NCI-H1048 (cell line): ENCODE results near the gene SEC14L3.
"Not testable (repeated sequence)": the region's sequence is repeated elsewhere in the genome, so short reads cannot be mapped to it uniquely, and the experiment has no call there.

Experiments
- DNase-seq: peaks from one replicate; lab custom pipeline; 2025; lab: John Stamatoyannopoulos, UW

SEC14L3 gene

DNA sequence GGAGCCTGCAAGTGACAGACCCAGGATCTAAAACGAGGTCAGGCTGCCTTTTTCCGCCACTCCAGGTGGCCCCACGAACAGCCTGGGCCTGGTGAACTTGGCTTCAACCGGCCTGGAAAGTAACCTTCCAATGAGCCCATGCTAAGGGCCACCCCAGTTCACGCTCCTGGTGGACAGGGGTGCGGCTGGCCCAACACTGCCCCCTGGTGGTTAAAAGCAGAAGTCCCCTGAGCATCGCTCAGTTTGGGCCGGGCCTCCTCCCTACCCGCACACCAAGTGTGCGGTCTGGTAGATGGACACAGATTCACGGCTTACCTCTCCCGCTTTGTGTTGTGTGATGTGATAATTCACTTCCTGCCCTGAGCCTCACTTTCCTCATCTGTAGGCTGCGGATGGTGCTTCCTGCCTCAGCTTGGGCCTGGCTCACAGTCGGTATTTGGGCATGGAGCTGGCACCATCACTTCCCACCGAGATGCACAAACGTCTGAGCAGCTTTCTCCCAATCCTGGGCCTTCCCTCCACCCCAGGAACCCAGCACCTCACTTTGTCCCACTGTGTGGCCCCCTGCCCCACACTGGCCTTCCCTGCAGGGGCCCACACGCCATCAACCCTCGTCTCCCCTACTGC is 13.7 kb upstream of the SEC14L3 start:
- DNase-seq: no peak

DNA sequence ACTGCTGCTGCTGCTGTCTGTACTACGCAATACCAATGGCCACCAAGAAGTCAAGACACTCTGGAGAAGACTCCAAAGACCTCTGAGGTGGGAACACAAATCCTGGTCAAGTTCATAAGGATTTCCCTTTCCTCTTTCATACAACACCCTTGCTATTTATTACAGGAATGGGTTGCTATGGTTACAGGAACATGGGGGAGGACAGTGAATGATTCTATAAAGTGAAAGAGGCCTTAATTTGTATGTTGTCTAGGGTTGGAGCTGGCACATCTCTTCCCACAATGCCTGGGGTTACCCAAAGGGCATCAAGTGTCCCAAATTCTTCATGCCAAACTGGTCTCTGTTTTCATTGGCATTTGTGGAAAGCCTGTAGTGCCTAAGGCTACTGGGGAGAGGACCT is 11.4 kb upstream of the SEC14L3 start:
- no peak for DNase-seq

- DNase-seq: no peak
Measured at GRCh38 chr22:30481711-30482110, 9.9 kb upstream of the SEC14L3 start.

DNA sequence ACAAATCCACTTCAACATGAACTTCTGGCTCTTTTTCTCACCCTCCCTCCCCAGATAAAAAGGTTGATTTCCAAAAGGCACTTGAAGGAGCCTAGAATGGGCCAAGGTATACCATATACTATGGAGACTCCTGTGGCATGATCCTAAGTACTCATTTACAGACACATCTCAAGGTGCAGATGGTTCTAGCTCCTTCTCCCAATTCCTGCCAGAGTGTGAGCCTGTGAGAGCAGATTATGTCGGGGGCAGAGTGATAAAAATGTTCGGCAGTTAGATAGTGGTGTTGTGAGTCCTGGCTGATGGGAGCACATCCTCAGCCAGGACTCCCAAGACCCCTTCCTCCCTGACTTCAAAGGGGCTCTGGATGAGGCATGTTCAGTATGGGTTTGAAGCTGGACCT is 8.2 kb upstream of the SEC14L3 start:
- DNase-seq: no peak

- no peak for DNase-seq
Measured at GRCh38 chr22:30474683-30475424, 3.0 kb upstream of the SEC14L3 start.

- DNase-seq: no peak
Measured at GRCh38 chr22:30474121-30474520, 2.3 kb upstream of the SEC14L3 start.

DNA sequence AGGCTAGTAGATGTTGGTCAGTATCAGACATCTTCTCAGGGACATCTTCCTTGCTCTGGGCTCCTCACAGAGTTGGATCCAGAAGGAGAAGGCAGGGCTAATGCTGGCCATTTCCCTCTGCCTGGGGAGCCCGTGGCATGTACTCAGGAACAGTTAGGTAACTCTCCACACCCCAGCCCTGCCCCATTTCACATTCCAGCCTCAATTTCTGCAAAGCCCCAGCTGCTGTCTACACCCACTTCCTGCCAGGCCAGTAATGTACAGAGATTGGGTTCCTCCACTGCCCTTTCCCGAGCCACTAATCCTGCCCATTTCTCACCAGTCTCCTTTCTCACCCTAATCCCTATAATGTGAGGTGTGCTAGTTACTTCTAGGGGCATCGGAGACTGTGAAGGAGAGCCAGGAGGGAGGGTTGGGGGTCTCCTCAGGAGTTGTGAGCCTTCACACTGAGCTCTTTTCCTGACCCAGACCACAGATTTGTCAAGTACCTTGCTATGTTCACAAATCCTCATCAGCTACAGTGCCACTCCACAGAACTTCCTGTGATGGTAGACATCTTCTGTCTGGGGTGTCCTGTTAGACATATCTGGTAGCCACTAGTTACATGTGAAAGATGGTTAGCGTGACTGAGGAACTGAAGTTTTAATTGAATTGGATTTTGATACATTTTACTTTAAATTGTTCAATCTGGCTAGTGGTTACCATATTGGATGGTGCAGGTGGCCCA is 1.3 kb upstream of the SEC14L3 start:
- DNase-seq: no peak

GRCh38 chr22:30470655-30471054 is 1.2 kb downstream of the SEC14L3 start:
- no peak for DNase-seq

DNA sequence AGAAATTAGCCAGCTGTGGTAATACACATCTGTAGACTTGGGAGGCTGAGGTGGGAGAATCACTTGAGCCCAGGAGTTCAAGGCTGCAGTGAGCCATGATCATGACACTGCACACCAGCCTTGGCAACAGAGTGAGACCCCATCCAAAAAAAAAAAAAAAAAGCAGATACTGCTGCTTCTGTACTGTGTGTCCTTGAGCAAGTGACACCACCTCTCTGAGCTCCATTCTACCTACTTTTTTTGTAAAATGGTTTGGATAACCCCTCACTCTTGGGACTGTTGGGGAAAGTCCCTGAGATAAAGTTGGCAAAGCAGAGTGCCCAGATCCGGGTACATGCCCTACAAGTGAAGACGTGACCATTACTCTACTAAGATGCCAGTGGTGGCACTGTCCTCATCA is 2.7 kb downstream of the SEC14L3 start:
- DNase-seq: no peak

DNA sequence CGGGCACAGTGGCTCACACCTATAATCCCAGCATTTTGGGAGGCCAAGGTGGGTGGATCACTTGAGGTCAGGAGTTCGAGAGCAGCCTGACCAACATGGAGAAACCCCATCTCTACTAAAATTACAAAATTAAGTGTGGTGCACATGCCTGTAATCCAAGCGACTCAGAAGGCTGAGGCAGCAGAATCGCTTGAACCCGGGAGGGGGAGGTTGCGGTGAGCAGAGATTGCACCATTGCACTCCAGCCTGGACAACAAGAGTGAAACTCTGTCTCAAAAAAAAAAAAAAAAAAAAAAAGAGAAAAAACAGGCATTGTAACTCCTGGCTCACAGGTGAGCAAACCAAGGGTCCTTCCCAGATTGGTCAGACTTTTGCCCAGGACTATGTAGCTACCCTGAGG is 11.3 kb downstream of the SEC14L3 start:
- not testable (repeated sequence) for DNase-seq

DNA sequence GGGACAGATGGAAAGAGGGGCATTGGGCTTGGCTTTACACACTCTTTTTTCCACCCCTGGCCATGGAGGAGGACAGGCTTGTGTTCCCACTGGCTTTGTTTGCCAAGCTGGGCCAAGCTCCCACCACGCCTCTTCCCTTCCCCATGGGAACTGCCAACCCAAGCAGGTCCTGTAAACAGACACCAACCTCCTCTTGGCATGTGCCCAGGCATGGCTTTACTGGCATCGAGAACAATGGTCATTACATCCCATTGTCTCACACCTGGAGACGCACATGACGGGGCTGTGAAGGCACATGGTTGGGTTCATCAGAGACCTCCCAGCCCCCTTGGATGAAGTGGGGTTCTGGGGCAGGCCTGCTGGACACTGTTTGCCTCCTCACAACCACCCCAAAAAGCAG is 11.7 kb downstream of the SEC14L3 start:
- no peak for DNase-seq

- DNase-seq: no peak
Measured at GRCh38 chr22:30459181-30460052, 12.4 kb downstream of the SEC14L3 start.

DNA sequence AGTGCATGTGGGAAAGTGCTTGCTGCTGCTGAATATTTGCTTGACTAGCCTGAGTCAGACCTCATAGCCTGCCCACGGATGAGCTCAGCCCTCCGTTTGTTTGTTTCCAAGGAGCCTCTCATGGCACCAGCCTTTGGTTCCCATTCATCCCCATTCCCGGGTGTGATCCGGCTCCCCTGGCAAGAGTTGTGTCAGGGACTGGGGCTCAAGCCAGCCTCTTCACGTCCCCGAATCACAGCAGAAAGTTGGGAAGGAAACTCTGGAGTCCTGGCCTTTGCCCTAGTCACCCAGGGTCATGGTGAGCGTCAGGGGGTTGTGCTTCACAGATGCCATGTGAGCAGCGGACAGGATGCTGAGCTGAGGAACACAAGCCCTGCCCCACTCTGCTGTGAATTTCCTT is 13.8 kb downstream of the SEC14L3 start:
- DNase-seq: no peak

GRCh38 chr22:30455075-30455840 is 16.6 kb downstream of the SEC14L3 start:
- DNase-seq: no peak

DNA sequence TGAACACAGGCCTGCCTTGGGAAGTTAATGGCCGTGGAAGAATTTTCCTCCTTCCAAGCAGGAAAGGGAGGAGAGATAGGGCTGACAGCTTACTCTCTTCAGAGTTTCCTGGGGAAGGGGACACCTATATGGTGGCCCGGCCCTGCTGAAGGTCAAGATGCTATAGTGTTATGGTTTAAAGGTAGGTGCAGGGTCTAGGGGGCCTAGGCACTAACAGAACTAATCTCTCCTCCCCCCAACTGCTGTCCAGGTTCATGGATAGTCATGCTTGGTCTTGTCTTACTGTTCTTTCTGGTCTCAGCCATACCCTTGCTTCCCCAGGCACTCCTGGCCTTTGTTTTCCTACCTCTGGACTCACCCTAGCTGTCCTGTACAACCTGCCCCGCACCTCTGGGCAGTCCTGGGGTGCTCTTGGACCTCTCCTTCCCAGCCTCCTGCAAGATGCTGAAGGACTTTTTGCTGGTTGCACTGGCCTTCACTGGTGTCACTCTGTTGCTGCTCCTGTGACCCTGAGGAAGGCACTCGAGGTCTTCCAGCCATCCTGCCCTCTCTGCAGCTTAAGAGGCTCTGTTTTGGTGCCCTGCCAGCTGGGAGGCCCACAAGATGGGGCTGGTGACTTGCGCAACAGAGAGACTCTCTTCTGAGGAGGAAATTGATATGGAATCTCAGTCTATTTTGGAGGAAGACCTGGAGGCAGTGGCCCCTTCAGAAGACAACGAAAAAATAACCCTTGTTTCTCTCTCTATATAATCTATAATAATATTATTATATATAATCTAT is 17.9 kb downstream of the SEC14L3 start:
- no peak for DNase-seq

DNA sequence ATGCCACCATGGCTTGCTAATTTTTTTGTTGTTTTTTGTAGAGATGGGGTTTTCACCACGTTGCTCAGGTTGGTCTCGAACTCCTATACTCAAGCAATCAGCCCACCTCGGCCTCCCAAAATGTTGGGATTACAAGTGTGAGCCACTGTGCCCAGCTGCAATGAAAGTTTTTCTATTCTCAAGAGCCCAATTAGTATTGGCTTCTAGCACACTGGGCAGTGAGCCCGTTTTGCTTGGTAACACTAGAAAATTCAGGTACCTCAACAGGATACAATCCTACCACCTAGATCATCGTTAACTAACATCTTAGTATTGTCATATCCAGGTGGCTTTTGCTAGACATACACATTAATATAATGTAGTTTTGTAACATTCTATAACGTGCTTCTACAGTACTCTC is 19.0 kb downstream of the SEC14L3 start:
- DNase-seq: no peak

- not testable (repeated sequence) for DNase-seq
Measured at GRCh38 chr22:30451488-30451887, 20.3 kb downstream of the SEC14L3 start.

GRCh38 chr22:30447656-30448055 is 24.2 kb downstream of the SEC14L3 start:
- no peak for DNase-seq

- DNase-seq: no peak
Measured at GRCh38 chr22:30445438-30446145, 26.2 kb downstream of the SEC14L3 start.
